ENCODE results near the gene FBXO24. TPM values are rescaled to one million over a fixed set of nuclear protein-coding genes. Genes with fewer than 3 reads are reported as not detected.
A peak's percentile ranks its signal among the peaks of the same experiment; 100 is the strongest.
"Not testable (repeated sequence)": the region's sequence is repeated elsewhere in the genome, so short reads cannot be mapped to it uniquely, and the experiment has no call there.

Gene FBXO24
- total RNA-seq, 1 donor from 2014 or later = 0.49 TPM

- Mint-ChIP-seq H3K27ac (ENCODE audit: unreplicated experiment) (no peak overlapping the region), H3K9me3 (ENCODE audit: unreplicated experiment) (no peaks in the 10 kb centered on the region), H3K4me3 (ENCODE audit: unreplicated experiment) (no peak overlapping the region), H3K27me3 (ENCODE audit: unreplicated experiment) (peaks cover 4% of the 10 kb centered on the region), H3K36me3 (ENCODE audit: unreplicated experiment) (no peaks in the 10 kb centered on the region), H3K4me1 (ENCODE audit: low read depth, unreplicated experiment) (no peaks in the 10 kb centered on the region)
- TF ChIP-seq CTCF (IDR thresholded peaks at IDR 0.05; ENCODE audit: partially characterized antibody, unreplicated experiment) = no peak
- no peak for DNase-seq
Observed at GRCh38 chr7:100545360-100546128, 40.6 kb upstream of the FBXO24 start.

GRCh38 chr7:100546129-100546925 is 39.8 kb upstream of the FBXO24 start:
- H3K4me3 Mint-ChIP-seq (ENCODE audit: unreplicated experiment) = no peak overlapping the region
- H3K4me1 Mint-ChIP-seq (ENCODE audit: low read depth, unreplicated experiment) = no peaks in the 10 kb centered on the region
- peaks cover 4% of the 10 kb centered on the region for H3K27me3 Mint-ChIP-seq (ENCODE audit: unreplicated experiment)
- TF ChIP-seq CTCF (IDR thresholded peaks at IDR 0.05; ENCODE audit: partially characterized antibody, unreplicated experiment) = no peak
- no peaks in the 10 kb centered on the region for H3K9me3 Mint-ChIP-seq (ENCODE audit: unreplicated experiment)
- no peak overlapping the region for H3K27ac Mint-ChIP-seq (ENCODE audit: unreplicated experiment)
- DNase-seq = no peak
- no peaks in the 10 kb centered on the region for H3K36me3 Mint-ChIP-seq (ENCODE audit: unreplicated experiment)

- H3K9me3 Mint-ChIP-seq (ENCODE audit: unreplicated experiment) = no peaks in the 10 kb centered on the region
- no peak overlapping the region for H3K4me3 Mint-ChIP-seq (ENCODE audit: unreplicated experiment)
- no peaks in the 10 kb centered on the region for H3K36me3 Mint-ChIP-seq (ENCODE audit: unreplicated experiment)
- H3K4me1 Mint-ChIP-seq (ENCODE audit: low read depth, unreplicated experiment) = no peaks in the 10 kb centered on the region
- no peak for DNase-seq
- H3K27ac Mint-ChIP-seq (ENCODE audit: unreplicated experiment) = no peak overlapping the region
- no peak for TF ChIP-seq CTCF (IDR thresholded peaks at IDR 0.05; ENCODE audit: partially characterized antibody, unreplicated experiment)
- H3K27me3 Mint-ChIP-seq (ENCODE audit: unreplicated experiment) = peaks cover 4% of the 10 kb centered on the region
Observed at GRCh38 chr7:100546926-100547800, 39.0 kb upstream of the FBXO24 start.

GRCh38 chr7:100547872-100548271 is 38.3 kb upstream of the FBXO24 start:
- Mint-ChIP-seq H3K4me1 (ENCODE audit: low read depth, unreplicated experiment) (no peaks in the 10 kb centered on the region), H3K36me3 (ENCODE audit: unreplicated experiment) (no peaks in the 10 kb centered on the region), H3K27ac (ENCODE audit: unreplicated experiment) (no peak overlapping the region), H3K27me3 (ENCODE audit: unreplicated experiment) (peaks cover 4% of the 10 kb centered on the region), H3K4me3 (ENCODE audit: unreplicated experiment) (no peak overlapping the region), H3K9me3 (ENCODE audit: unreplicated experiment) (no peaks in the 10 kb centered on the region)
- DNase-seq = no peak
- TF ChIP-seq CTCF (IDR thresholded peaks at IDR 0.05; ENCODE audit: partially characterized antibody, unreplicated experiment) = no peak

- H3K27me3 Mint-ChIP-seq (ENCODE audit: unreplicated experiment); DNase-seq; H3K36me3 Mint-ChIP-seq (ENCODE audit: unreplicated experiment); H3K27ac Mint-ChIP-seq (ENCODE audit: unreplicated experiment); H3K9me3 Mint-ChIP-seq (ENCODE audit: unreplicated experiment); H3K4me1 Mint-ChIP-seq (ENCODE audit: low read depth, unreplicated experiment): not testable (repeated sequence)
- peak overlapping the region; percentile 40 for H3K4me3 Mint-ChIP-seq (ENCODE audit: unreplicated experiment)
Observed at GRCh38 chr7:100548446-100548845, 37.7 kb upstream of the FBXO24 start.

Data from glutamatergic neuron (in vitro differentiated cells).